Keratinocyte (primary cell): ENCODE results near the gene ROBO4.

Experiments used
- EZH2 ChIP-seq: IDR thresholded peaks from one replicate; pipeline ENCODE4 v1.6.1; 2012; ENCODE audit warnings: inconsistent platforms, mild to moderate bottlenecking, low read length, moderate library complexity
- TF ChIP-seq, protein P1 (sequence below), 3 experiments: IDR thresholded peaks in 1 of 3; conservative IDR thresholded peaks in 1 of 3; optimal IDR thresholded peaks in 1 of 3; 2 replicates in 2 of 3; 3 replicates in 1 of 3; pipeline versions ENCODE3 to v1.5.1; 2011; ENCODE audit warnings: low read length in 3 of 3, mild to moderate bottlenecking in 3 of 3, moderate library complexity in 2 of 3, control low read depth in 1 of 3, inconsistent platforms in 1 of 3; ENCODE audit not compliant: insufficient read depth in 2 of 3; ENCODE audit errors: extremely low read depth in 1 of 3

GRCh38 chr11:124899383-124900145 lies 1.9 kb upstream of the ROBO4 start:
- TF ChIP-seq, protein P1, sequence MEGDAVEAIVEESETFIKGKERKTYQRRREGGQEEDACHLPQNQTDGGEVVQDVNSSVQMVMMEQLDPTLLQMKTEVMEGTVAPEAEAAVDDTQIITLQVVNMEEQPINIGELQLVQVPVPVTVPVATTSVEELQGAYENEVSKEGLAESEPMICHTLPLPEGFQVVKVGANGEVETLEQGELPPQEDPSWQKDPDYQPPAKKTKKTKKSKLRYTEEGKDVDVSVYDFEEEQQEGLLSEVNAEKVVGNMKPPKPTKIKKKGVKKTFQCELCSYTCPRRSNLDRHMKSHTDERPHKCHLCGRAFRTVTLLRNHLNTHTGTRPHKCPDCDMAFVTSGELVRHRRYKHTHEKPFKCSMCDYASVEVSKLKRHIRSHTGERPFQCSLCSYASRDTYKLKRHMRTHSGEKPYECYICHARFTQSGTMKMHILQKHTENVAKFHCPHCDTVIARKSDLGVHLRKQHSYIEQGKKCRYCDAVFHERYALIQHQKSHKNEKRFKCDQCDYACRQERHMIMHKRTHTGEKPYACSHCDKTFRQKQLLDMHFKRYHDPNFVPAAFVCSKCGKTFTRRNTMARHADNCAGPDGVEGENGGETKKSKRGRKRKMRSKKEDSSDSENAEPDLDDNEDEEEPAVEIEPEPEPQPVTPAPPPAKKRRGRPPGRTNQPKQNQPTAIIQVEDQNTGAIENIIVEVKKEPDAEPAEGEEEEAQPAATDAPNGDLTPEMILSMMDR (optimal IDR thresholded peaks at IDR 0.05 in 1 of 3, IDR thresholded peaks at IDR 0.05 in 1 of 3, conservative IDR thresholded peaks at IDR 0.05 in 1 of 3; ENCODE audit: extremely low read depth in 1 of 3, insufficient read depth in 2 of 3, low read length in 3 of 3): no peak
- no peak for TF ChIP-seq EZH2
